DND-41 (cell line): Measurements from ENCODE around the gene UCN3.

ENCODE experiments used
- ATAC-seq: fragments of 200-7000 bp; cut with Tn5 transposase; 3 replicates; pipeline ENCODE4 v1.9.1; 2021; ENCODE audit warnings: low read depth; ENCODE audit not compliant: insufficient read depth
- DNase-seq: peaks from one replicate; pipeline ENCODE4 v3.0.0-alpha.2; 2020
- H2AFZ ChIP-seq: 2 replicates; pipeline ENCODE4 v1.6.0; 2012; ENCODE audit warnings: low read depth, low read length
- H3K27ac ChIP-seq: 2 replicates; pipeline ENCODE4 v1.5.1; 2012; ENCODE audit warnings: low read length, inconsistent platforms
- H3K27me3 ChIP-seq: fragments of 200-600 bp; sonication (generic); 2 replicates; pipeline ENCODE4 v1.6.0; 2012; ENCODE audit warnings: low read length, mild to moderate bottlenecking, inconsistent platforms; ENCODE audit not compliant: insufficient read depth, poor library complexity
- H3K36me3 ChIP-seq: 2 replicates; pipeline ENCODE4 v1.5.1; 2012; ENCODE audit warnings: low read length, inconsistent platforms; ENCODE audit not compliant: insufficient read depth
- H3K4me1 ChIP-seq: 2 replicates; pipeline ENCODE4 v1.5.1; 2012; ENCODE audit warnings: mild to moderate bottlenecking, low read length; ENCODE audit not compliant: insufficient read depth
- H3K4me2 ChIP-seq: 2 replicates; pipeline ENCODE4 v1.6.0; 2012; ENCODE audit warnings: mild to moderate bottlenecking, moderate library complexity, low read length, inconsistent platforms; ENCODE audit not compliant: insufficient read depth
- H3K4me3 ChIP-seq, 2 experiments: fragments of 200-600 bp in 1 of 2; shearing (Covaris generic) in 1 of 2; 2 replicates each; pipeline ENCODE4 v1.5.1; 2012 to 2016; ENCODE audit warnings: inconsistent platforms in 2 of 2, low read length in 2 of 2, mild to moderate bottlenecking in 2 of 2, low read depth in 1 of 2, moderate library complexity in 1 of 2
- H3K79me2 ChIP-seq: 2 replicates; pipeline ENCODE4 v1.6.0; 2012; ENCODE audit warnings: low read length, inconsistent platforms; ENCODE audit not compliant: insufficient read depth
- H3K9ac ChIP-seq: 2 replicates; pipeline ENCODE4 v1.6.0; 2012; ENCODE audit warnings: low read depth, mild to moderate bottlenecking, inconsistent platforms, low read length, moderate library complexity
- H3K9me3 ChIP-seq: 2 replicates; pipeline ENCODE4 v1.5.1; 2012; ENCODE audit warnings: low read length, moderate library complexity, mild to moderate bottlenecking, inconsistent platforms; ENCODE audit not compliant: insufficient read depth, severe bottlenecking
- H4K20me1 ChIP-seq: 2 replicates; pipeline ENCODE4 v1.6.0; 2012; ENCODE audit warnings: low read length; ENCODE audit not compliant: insufficient read depth
- CTCF ChIP-seq: IDR thresholded peaks from 2 replicates; pipeline ENCODE4 v1.5.1; 2012; ENCODE audit warnings: borderline replicate concordance, low read length, moderate library complexity, mild to moderate bottlenecking; ENCODE audit not compliant: poor library complexity, severe bottlenecking; ENCODE audit errors: extremely low read depth
- EZH2 ChIP-seq: IDR thresholded peaks from 3 replicates; pipeline ENCODE4 v1.6.1; 2012; ENCODE audit warnings: borderline replicate concordance, low read depth, mild to moderate bottlenecking, moderate library complexity, low read length, inconsistent platforms; ENCODE audit not compliant: severe bottlenecking

Gene UCN3

GRCh38 chr10:5354068-5354467 is 10.7 kb upstream of the UCN3 start:
- H3K9ac ChIP-seq = no peak overlapping the region
- DNase-seq (no peak), ATAC-seq (no peak)
- H3K36me3 ChIP-seq = no peaks in the 10 kb centered on the region
- no peak overlapping the region for H3K4me3 ChIP-seq
- no peaks in the 10 kb centered on the region for H3K4me1 ChIP-seq
- H3K9me3 ChIP-seq = no peaks in the 10 kb centered on the region
- H3K79me2 ChIP-seq = no peaks in the 10 kb centered on the region
- no peaks in the 10 kb centered on the region for H3K27me3 ChIP-seq
- TF ChIP-seq CTCF (no peak), EZH2 (no peak)
- no peaks in the 10 kb centered on the region for H4K20me1 ChIP-seq
- no peak overlapping the region for H3K27ac ChIP-seq
- no peak overlapping the region for H2AFZ ChIP-seq
- no peak overlapping the region for H3K4me2 ChIP-seq

GRCh38 chr10:5355594-5356301 is 9.0 kb upstream of the UCN3 start:
- Histone ChIP-seq H3K4me2 (no peak overlapping the region), H3K79me2 (no peaks in the 10 kb centered on the region), H2AFZ (no peak overlapping the region), H3K9me3 (no peaks in the 10 kb centered on the region), H3K4me1 (no peaks in the 10 kb centered on the region), H3K9ac (no peak overlapping the region), H3K36me3 (no peaks in the 10 kb centered on the region), H4K20me1 (no peaks in the 10 kb centered on the region), H3K27ac (no peak overlapping the region), H3K4me3 (no peak overlapping the region), H3K27me3 (peaks cover 5% of the 10 kb centered on the region)
- DNase-seq = no peak
- ATAC-seq = no peak
- TF ChIP-seq CTCF = no peak
- no peak for TF ChIP-seq EZH2

- no peak overlapping the region for H3K27ac ChIP-seq
- H2AFZ ChIP-seq = no peak overlapping the region
- no peak for TF ChIP-seq EZH2
- TF ChIP-seq CTCF = no peak
- no peaks in the 10 kb centered on the region for H3K4me1 ChIP-seq
- H3K27me3 ChIP-seq = peaks cover 5% of the 10 kb centered on the region
- DNase-seq (no peak), ATAC-seq (no peak)
- no peaks in the 10 kb centered on the region for H3K36me3 ChIP-seq
- H3K4me2 ChIP-seq = no peak overlapping the region
- no peak overlapping the region for H3K9ac ChIP-seq
- no peak overlapping the region for H3K4me3 ChIP-seq
- no peaks in the 10 kb centered on the region for H3K79me2 ChIP-seq
- H3K9me3 ChIP-seq = no peaks in the 10 kb centered on the region
- no peaks in the 10 kb centered on the region for H4K20me1 ChIP-seq
These were observed 8.4 kb upstream of the UCN3 start for GRCh38 chr10:5356302-5356763.
